ENCODE results near the gene PIEZO1. TPM values are rescaled to one million over a fixed set of nuclear protein-coding genes. Genes with fewer than 3 reads are reported as not detected.
"Not testable (repeated sequence)": the region's sequence is repeated elsewhere in the genome, so short reads cannot be mapped to it uniquely, and the experiment has no call there.

Gene PIEZO1
- total RNA-seq, 4 donors from 2014 or later = 81.2 to 145 (median 113) TPM

- H3K4me3 ChIP-seq (replicated peaks in 1 of 3) = no peak overlapping the region
- H3K9me3 ChIP-seq = no peaks in the 10 kb centered on the region
- DNase-seq = no peak
- no peaks in the 10 kb centered on the region for H3K27me3 ChIP-seq
- H3K27ac ChIP-seq = no peak overlapping the region
- H3K36me3 ChIP-seq = no peaks in the 10 kb centered on the region
- WGBS, 2 donors = 64 to 76% methylated on average over 7 of the region's 12 CpGs
- no peak for TF ChIP-seq POLR2A (IDR thresholded peaks at IDR 0.05)
- TF ChIP-seq CTCF (IDR thresholded peaks at IDR 0.05) = no peak
- H3K4me1 ChIP-seq = no peaks in the 10 kb centered on the region
- intact Hi-C loops (cut with DNase I) = no loop called here
Measured at GRCh38 chr16:88792668-88793250, 7.7 kb upstream of the PIEZO1 start.

DNA sequence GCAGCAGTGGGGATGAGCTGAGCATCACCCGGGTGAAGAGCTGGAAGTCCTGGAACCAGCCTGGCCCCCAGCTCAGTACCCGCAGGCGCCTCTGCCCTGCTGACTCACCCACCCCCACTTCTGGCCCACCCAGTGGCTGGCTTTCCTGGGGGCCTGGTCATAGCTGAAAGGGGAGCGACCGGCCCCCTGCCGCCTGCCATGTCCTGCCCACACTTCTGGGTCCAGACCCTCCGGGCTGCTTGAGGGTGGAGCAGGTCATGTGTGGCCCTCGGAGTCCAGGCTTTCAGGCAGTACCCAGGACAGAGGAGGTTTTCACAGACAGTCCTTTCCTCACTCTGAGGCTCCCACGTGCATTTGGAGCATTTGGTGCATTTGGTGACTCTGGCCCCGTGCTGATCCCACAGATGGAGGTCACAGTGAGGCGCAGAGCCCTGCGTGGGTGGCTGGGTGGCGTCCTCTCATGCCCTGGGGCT is 7.1 kb upstream of the PIEZO1 start:
- H3K27ac ChIP-seq = no peak overlapping the region
- intact Hi-C loops (cut with DNase I) = no loop called here
- no peaks in the 10 kb centered on the region for H3K4me1 ChIP-seq
- H3K36me3 ChIP-seq = no peaks in the 10 kb centered on the region
- no peaks in the 10 kb centered on the region for H3K27me3 ChIP-seq
- DNase-seq = no peak
- TF ChIP-seq POLR2A (IDR thresholded peaks at IDR 0.05) = no peak
- no peak for TF ChIP-seq CTCF (IDR thresholded peaks at IDR 0.05)
- 64 to 92% methylated on average over 5 of the region's 13 CpGs for WGBS, 2 donors
- H3K4me3 ChIP-seq (replicated peaks in 1 of 3) = no peak overlapping the region
- no peaks in the 10 kb centered on the region for H3K9me3 ChIP-seq

GRCh38 chr16:88790312-88791211 is 5.5 kb upstream of the PIEZO1 start:
- peaks cover 0 to 2% of the 10 kb centered on the region in 2 donors for H3K4me1 ChIP-seq
- H3K27me3 ChIP-seq = no peaks in the 10 kb centered on the region
- H3K36me3 ChIP-seq = no peaks in the 10 kb centered on the region
- no peak overlapping the region for H3K27ac ChIP-seq
- intact Hi-C loops (cut with DNase I) = no loop called here
- H3K9me3 ChIP-seq = no peaks in the 10 kb centered on the region
- no peak for DNase-seq
- H3K4me3 ChIP-seq (replicated peaks in 1 of 3) = no peak overlapping the region
- TF ChIP-seq POLR2A (IDR thresholded peaks at IDR 0.05) (no peak), CTCF (IDR thresholded peaks at IDR 0.05) (no peak)
- WGBS, 2 donors = 35 to 36% methylated on average over 11 to 24 of the region's 24 CpGs

DNA sequence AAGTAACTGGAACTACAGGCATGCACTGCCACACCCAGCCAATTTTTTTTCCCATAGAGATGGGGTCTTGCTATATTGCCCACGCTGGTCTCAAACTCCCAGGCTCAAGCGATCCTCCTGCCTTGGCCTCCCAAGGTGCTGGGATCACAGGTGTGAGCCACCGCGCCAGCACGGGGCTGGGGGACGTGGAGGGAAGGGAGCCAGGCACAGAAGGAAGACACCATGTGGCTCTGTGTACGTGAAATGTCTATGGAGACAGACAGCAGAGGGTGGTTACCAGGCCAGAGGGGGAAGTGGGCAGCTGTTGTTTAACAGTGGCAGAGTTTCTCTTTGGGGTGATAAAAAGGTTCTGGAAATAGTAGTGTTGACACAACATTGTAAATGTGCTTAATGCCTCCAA is 4.6 kb upstream of the PIEZO1 start:
- no peak overlapping the region for H3K27ac ChIP-seq
- intact Hi-C loops (cut with DNase I) = no loop called here
- DNase-seq = no peak
- no peaks in the 10 kb centered on the region for H3K36me3 ChIP-seq
- H3K4me3 ChIP-seq (replicated peaks in 1 of 3) = no peak overlapping the region
- TF ChIP-seq POLR2A (IDR thresholded peaks at IDR 0.05) = no peak
- TF ChIP-seq CTCF (IDR thresholded peaks at IDR 0.05) = no peak
- no peaks in the 10 kb centered on the region for H3K27me3 ChIP-seq
- H3K4me1 ChIP-seq = peaks cover 0 to 3% of the 10 kb centered on the region in 2 donors
- WGBS, 2 donors = 84 to 89% methylated on average over 7 of the region's 7 CpGs
- no peaks in the 10 kb centered on the region for H3K9me3 ChIP-seq

GRCh38 chr16:88788749-88789148 is 3.7 kb upstream of the PIEZO1 start:
- DNase-seq; H3K36me3 ChIP-seq; intact Hi-C loops (cut with DNase I); H3K4me3 ChIP-seq (replicated peaks in 1 of 3); H3K27me3 ChIP-seq; H3K9me3 ChIP-seq; H3K4me1 ChIP-seq; H3K27ac ChIP-seq: not testable (repeated sequence)
- WGBS, 2 donors = 97% methylated on average over 8 of the region's 8 CpGs
